Measurements from ENCODE around the gene KDM1B.
A peak's percentile ranks its signal among the peaks of the same experiment; 100 is the strongest.

The KDM1B gene

DNA sequence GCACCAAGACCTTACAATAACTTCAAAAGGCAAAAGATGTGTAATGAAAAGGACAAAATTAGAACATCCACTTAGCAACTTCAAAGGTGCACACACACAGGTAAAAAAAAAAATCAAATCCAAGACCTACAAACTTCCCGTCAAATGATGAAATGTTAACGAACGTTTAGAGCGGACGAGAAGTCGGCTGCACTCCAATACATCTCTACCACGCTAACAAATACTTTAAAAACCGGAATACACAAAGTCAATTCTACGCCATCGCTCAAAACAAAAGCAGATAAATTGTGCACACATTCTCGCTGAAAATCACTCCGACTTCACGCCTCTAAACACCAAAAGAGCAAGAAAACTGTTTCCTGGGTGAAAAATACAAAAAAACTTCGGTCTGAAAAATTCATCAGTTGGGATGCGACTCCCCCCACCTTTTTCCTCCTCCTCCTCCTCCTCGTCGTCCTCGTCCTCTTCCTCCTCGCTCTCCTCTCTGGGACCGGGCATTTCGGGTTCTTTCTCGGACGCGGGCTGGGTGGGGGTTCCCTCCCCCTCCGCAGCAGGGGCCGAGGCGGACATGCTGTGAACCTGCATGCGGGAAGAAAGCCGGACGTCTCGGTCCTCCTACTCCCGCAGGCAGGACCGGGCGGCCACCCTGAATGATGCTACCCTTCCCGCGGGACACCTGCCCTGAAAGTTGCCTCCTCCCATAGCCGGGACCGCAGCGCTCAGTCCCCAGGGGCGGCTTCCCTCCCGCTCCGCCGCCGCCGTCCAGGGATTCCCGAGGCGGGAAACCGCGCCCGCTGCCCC lies 108.4 kb downstream of the KDM1B start:
- peak; percentile 39 for DNase-seq (ENCODE audit: low read depth, low spot score)

DNA sequence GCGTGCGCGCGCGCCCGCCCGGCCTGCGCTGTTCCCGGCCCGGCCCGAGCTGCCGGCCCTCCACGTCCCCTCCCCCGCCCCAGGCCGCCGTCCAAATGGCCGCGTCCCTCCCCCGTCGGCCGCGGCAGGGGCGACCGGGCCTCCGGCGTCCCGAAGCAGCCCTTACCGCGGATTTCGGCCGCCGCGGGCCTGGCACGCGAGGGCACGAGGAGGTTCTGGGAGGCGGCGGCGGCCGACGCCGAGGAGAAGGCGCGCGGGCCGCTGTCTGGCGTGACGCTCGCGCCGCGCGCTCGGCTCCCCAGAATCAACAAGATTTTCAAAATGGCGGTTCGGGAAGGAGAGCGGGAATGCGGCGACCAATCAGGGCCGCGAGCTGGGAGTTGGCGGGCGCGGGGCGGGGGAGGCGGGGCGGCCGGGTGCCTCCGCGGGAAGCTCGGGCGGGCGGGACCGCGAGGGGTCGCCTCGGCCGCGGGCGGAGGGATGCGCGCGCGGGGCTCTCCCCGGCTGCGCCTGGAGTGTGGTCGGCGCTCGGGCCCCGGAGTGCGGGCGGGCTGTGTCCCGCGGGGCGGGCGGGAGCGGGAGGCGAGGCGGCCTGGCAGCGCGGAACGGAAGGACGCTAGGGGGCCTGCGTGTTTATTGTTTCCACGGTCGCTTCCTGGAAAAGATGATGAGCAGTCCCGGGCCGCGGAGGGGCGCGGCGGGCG lies 109.1 kb downstream of the KDM1B start, which contains the start of gene DEK:
Gene DEK, minus strand, starts transcription at position 312 of the 704 bp plus-strand sequence. CDS start 543 bp downstream, outside the sequence.
- DNase-seq (ENCODE audit: low read depth, low spot score) = peak; percentile 94

DNA sequence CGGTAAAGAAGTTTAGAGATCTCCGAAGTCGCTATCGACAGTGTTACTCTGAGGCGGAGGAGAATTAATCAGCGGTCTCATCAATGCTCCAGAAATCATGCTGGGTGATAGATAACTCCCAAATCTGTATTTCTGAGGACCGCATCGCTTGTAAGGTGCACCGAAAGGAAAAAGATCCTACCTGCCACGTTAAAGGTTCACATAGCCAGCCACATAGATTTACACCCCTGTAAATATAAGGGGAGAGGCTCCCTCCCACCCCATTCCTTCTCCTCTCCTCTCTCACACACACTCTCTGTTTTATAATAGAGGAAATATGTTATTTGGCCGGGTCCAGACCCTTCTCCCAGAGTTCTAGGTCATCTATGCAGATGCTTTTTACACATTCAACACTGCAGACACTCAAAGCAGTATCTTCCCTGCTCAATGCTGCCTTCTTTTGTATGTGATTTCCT lies 109.7 kb downstream of the KDM1B start:
- no peak for DNase-seq (ENCODE audit: low read depth, low spot score)

DNA sequence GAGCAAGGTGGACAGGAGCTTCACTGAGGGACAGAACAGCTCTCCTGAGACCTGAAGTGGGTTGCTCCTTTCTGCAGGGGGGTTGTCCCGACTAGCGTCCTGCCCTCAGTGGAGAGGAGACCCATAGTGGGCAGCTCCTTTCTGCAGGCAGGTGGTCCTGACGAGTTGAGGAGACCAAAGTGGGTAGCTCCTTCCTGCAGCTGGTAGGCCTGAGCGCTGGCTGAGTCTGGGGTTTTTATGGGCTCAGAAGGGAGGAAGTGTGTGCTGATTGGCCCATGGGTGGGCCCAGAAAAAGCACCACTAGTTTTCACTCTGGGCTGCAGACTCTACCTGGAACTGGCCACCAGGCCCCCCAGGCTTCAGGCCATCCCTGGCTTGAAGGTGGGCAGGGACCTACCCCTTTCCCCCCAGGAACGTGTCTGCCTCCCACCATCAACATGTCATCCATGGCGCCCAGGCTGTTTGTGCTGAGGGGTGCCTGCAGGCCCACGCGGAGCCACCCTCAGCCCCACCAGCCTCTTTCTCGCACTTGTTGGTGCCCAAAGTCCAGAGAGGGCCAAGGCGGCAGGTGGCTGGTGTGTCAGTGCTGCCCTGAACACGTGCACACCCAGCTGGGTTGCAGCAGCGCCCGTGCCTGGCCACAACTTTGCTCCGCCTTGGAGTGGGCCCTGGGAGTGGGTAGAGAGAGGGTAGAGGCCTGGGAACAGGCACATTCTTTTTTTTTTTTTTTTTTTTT lies 110.7 kb downstream of the KDM1B start:
- DNase-seq (ENCODE audit: low read depth, low spot score) = no peak

DNA sequence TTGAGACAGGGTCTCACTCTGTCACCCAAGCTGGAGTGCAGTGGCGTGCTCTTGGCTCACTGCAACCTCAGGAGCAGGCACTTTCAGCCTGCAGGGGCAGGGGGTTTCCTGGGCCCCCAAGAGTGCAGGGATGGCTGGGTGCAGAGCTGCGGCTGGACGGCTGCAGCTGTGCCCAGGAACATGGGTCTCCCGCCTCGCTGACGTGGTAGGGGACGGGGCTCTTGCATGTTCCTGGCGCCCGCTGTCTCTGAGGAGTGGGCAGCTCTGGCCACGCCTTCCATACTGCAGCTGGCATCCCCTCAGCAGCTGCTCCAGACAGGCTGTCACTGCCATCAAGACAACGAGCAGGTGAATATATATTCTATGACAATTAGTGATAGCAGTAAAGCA lies 111.3 kb downstream of the KDM1B start:
- DNase-seq (ENCODE audit: low read depth, low spot score) = no peak

DNA sequence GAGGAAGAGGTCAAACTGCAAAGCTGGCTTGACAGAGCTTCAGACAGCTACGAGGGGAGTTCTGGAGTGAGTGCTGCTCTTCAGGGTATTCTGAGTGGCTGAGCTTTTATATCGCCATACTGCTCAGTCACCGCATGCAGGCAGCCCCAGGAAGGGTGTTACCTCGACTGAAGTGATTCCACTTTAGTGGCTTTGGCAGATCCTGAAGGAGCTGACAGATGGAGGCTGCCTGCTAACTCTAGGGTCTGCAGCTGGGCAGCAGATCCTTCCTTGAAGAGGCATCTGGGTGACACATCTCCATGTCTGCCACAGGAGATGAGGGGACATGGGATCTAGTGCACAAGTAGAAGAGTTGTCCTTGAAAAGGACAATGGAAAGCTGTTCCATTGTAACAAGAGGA lies 112.8 kb downstream of the KDM1B start:
- no peak for DNase-seq (ENCODE audit: low read depth, low spot score)

DNA sequence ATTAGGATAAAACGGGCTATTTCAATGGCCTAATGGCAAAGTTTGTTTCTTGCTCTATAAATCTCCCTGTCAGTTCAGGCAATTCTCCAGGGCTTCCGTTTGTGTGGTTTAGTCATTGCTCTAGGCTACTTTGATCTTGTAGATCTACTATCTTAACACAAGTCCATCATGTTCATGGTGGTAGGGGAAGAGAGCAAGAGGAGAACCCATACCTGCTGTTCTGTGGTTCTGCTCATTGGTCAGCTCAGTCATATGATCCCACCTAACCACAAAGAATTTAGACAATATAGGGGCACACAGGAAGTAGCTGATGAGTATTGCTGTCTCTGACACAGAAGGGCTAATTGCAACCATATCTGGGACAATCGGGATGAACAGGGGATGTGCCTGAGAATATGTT lies 114.0 kb downstream of the KDM1B start:
- DNase-seq (ENCODE audit: low read depth, low spot score) = no peak

DNA sequence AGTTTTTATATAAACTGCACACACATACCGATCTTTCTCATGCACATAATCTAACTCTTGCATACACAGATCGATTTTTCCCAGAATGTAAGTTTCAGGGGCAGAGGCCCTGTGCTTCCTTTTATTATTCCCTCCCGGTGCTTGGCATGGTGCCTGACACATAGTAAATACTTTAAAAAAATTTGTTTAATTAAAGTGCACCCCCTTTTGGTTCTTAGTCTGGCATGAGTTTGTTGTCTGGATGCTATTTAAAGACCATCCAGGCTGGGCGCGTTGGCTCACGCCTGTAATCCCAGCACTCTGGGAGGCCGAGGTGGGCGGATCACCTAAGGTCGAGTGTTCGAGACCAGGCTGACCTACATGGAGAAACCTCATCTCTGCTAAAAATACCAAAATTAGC lies 114.5 kb downstream of the KDM1B start:
- DNase-seq (ENCODE audit: low read depth, low spot score) = no peak

DNA sequence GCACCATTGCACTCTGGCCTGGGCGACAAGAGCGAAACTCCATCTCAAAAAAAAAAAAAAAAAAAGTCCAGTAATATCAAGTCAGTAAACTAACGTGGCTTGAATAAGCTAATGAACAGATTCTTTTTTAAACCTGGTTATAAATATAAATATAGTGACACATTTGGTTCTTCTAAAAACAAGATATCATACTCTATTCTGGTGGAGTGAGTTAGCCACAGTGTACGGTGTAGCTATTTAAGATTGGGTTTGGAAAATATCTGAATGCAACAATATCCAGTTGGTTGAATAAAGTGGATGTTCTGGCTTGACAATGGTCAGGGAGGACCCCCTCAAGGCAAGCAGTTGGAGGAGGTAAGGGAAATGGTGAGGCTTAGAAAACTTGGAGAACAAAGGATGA lies 115.0 kb downstream of the KDM1B start:
- DNase-seq (ENCODE audit: low read depth, low spot score) = no peak

Data from astrocyte of the hippocampus (primary cell).